ENCODE data around the gene COL23A1. TPM values are rescaled to one million over a fixed set of nuclear protein-coding genes. Genes with fewer than 3 reads are reported as not detected.

The COL23A1 gene
- total RNA-seq, 1 experiment from 2014 or later = 5.7 TPM

DNA sequence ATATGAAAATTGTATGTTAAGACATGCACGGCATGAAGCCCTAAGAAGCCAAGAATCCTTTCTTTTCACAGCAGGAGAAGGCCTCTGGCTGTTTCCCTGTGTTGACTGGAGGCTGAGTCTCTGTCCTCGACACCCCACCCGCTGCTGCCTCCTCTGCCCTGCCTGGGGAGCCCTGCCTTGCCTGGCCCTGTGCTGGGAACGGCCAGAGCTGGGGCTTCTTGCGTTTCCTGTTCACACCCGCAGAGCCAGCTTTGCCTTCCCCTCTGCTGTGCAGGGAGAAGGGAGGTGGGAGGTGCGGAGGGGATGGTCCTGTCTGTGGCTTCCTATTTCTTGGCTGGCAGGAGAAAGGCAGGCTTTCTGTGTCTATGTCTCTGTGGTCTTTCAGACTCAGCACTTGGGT lies 396.2 kb downstream of the COL23A1 start:
- DNase-seq = no peak
- Histone ChIP-seq H3K27me3 (ENCODE audit: low read length) (no peaks in the 10 kb centered on the region), H3K4me2 (ENCODE audit: low read depth, low read length, poor library complexity, severe bottlenecking) (no peak overlapping the region), H3K9me2 (replicated peaks; ENCODE audit: insufficient read depth, low read length) (no peaks in the 10 kb centered on the region), H3K36me3 (ENCODE audit: insufficient read depth, low read length) (no peaks in the 10 kb centered on the region), H4K20me1 (ENCODE audit: insufficient read depth, low read depth, low read length) (no peaks in the 10 kb centered on the region), H3K4me3 (ENCODE audit: low read length) (no peak overlapping the region), H3K27ac (ENCODE audit: low read length) (no peak overlapping the region), H2AFZ (ENCODE audit: low read length) (no peak overlapping the region), H3K4me1 (ENCODE audit: low read length) (0 out of 2 replicates have a peak, but pooled peaks cover 3% of the 10 kb centered on the region), H3K9me3 (ENCODE audit: low read length) (no peaks in the 10 kb centered on the region), H3K79me2 (ENCODE audit: low read length) (no peaks in the 10 kb centered on the region), H3K9ac (ENCODE audit: low read length) (no peak overlapping the region)

DNA sequence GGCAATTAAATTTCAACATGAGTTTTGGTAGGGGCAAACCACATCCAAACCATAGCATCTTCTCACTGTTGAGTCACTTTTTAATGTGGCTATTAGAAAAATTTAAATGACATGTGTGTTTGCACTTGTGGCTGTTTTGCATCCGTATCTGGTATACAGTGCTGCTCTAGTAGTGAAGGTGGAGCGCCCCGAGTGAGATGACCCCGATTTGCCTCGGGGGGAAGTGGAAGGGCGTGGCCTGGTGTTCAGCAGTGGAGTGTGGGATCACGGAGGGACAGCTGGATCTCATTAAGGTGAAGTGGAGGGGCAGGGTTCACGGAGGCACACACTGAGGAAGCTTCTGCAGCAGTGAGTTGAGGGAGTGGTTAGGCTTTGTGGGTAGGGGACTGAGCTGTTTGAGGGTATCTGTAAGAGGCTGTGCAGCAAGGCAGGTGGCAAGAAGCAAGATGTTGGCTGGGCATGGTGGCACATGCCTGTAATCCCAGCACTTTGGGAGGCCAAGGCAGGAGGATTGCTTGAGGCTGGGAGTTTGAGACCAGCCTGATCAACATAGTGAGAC lies 396.9 kb downstream of the COL23A1 start:
- no peak overlapping the region for H2AFZ ChIP-seq (ENCODE audit: low read length)
- no peaks in the 10 kb centered on the region for H3K27me3 ChIP-seq (ENCODE audit: low read length)
- H3K27ac ChIP-seq (ENCODE audit: low read length) = no peak overlapping the region
- H3K9me2 ChIP-seq (replicated peaks; ENCODE audit: insufficient read depth, low read length) = no peaks in the 10 kb centered on the region
- no peak overlapping the region for H3K9ac ChIP-seq (ENCODE audit: low read length)
- H3K4me2 ChIP-seq (ENCODE audit: low read depth, low read length, poor library complexity, severe bottlenecking) = no peak overlapping the region
- no peaks in the 10 kb centered on the region for H3K79me2 ChIP-seq (ENCODE audit: low read length)
- no peak overlapping the region for H3K4me3 ChIP-seq (ENCODE audit: low read length)
- H4K20me1 ChIP-seq (ENCODE audit: insufficient read depth, low read depth, low read length) = no peaks in the 10 kb centered on the region
- no peaks in the 10 kb centered on the region for H3K36me3 ChIP-seq (ENCODE audit: insufficient read depth, low read length)
- no peaks in the 10 kb centered on the region for H3K9me3 ChIP-seq (ENCODE audit: low read length)
- H3K4me1 ChIP-seq (ENCODE audit: low read length) = 0 out of 2 replicates have a peak, but pooled peaks cover 3% of the 10 kb centered on the region
- no peak for DNase-seq

GRCh38 chr5:178192787-178193186 lies 397.4 kb downstream of the COL23A1 start:
- Histone ChIP-seq H3K4me3 (ENCODE audit: low read length) (no peak overlapping the region), H3K9me3 (ENCODE audit: low read length) (no peaks in the 10 kb centered on the region), H4K20me1 (ENCODE audit: insufficient read depth, low read depth, low read length) (no peaks in the 10 kb centered on the region), H3K9me2 (replicated peaks; ENCODE audit: insufficient read depth, low read length) (no peaks in the 10 kb centered on the region), H3K79me2 (ENCODE audit: low read length) (no peaks in the 10 kb centered on the region), H3K4me1 (ENCODE audit: low read length) (0 out of 2 replicates have a peak, but pooled peaks cover 3% of the 10 kb centered on the region), H3K27ac (ENCODE audit: low read length) (no peak overlapping the region), H3K4me2 (ENCODE audit: low read depth, low read length, poor library complexity, severe bottlenecking) (no peak overlapping the region), H2AFZ (ENCODE audit: low read length) (no peak overlapping the region), H3K36me3 (ENCODE audit: insufficient read depth, low read length) (no peaks in the 10 kb centered on the region), H3K9ac (ENCODE audit: low read length) (no peak overlapping the region), H3K27me3 (ENCODE audit: low read length) (no peaks in the 10 kb centered on the region)
- DNase-seq = no peak

GRCh38 chr5:178192244-178192643 lies 397.9 kb downstream of the COL23A1 start:
- no peak overlapping the region for H2AFZ ChIP-seq (ENCODE audit: low read length)
- DNase-seq = no peak
- no peaks in the 10 kb centered on the region for H3K9me2 ChIP-seq (replicated peaks; ENCODE audit: insufficient read depth, low read length)
- H3K9ac ChIP-seq (ENCODE audit: low read length) = no peak overlapping the region
- H3K4me1 ChIP-seq (ENCODE audit: low read length) = 0 out of 2 replicates have a peak, but pooled peaks cover 3% of the 10 kb centered on the region
- H3K9me3 ChIP-seq (ENCODE audit: low read length) = no peaks in the 10 kb centered on the region
- no peak overlapping the region for H3K4me2 ChIP-seq (ENCODE audit: low read depth, low read length, poor library complexity, severe bottlenecking)
- no peaks in the 10 kb centered on the region for H4K20me1 ChIP-seq (ENCODE audit: insufficient read depth, low read depth, low read length)
- H3K27me3 ChIP-seq (ENCODE audit: low read length) = no peaks in the 10 kb centered on the region
- H3K4me3 ChIP-seq (ENCODE audit: low read length) = no peak overlapping the region
- no peaks in the 10 kb centered on the region for H3K79me2 ChIP-seq (ENCODE audit: low read length)
- no peaks in the 10 kb centered on the region for H3K36me3 ChIP-seq (ENCODE audit: insufficient read depth, low read length)
- no peak overlapping the region for H3K27ac ChIP-seq (ENCODE audit: low read length)

- Histone ChIP-seq H3K9ac (ENCODE audit: low read length) (no peak overlapping the region), H3K36me3 (ENCODE audit: insufficient read depth, low read length) (no peaks in the 10 kb centered on the region), H4K20me1 (ENCODE audit: insufficient read depth, low read depth, low read length) (no peaks in the 10 kb centered on the region), H3K4me1 (ENCODE audit: low read length) (0 out of 2 replicates have a peak, but pooled peaks cover 3% of the 10 kb centered on the region), H2AFZ (ENCODE audit: low read length) (no peak overlapping the region), H3K9me2 (replicated peaks; ENCODE audit: insufficient read depth, low read length) (no peaks in the 10 kb centered on the region), H3K4me2 (ENCODE audit: low read depth, low read length, poor library complexity, severe bottlenecking) (no peak overlapping the region), H3K27me3 (ENCODE audit: low read length) (no peaks in the 10 kb centered on the region), H3K79me2 (ENCODE audit: low read length) (no peaks in the 10 kb centered on the region), H3K4me3 (ENCODE audit: low read length) (no peak overlapping the region), H3K27ac (ENCODE audit: low read length) (no peak overlapping the region), H3K9me3 (ENCODE audit: low read length) (no peaks in the 10 kb centered on the region)
- DNase-seq = no peak
These were observed 398.5 kb downstream of the COL23A1 start for GRCh38 chr5:178191661-178192060.

DNA sequence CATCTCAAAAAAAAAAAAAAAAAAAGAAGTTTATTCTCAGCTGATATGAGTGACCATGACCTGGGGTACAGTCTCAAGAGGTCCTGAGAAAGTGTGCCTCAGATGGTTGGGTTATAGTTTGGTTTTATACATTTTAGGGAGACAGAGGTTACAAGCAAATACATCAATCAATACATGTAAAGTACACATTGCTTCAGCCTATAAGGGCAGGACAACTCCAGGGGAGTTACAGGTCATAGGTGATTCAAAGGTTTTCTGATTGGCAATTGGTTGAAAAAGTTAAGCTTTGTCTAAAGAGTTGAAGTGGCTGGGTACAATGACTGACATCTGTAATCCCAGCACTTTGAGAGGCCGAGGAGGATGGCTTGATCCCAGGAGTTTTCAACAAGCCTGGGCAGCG lies 400.8 kb downstream of the COL23A1 start:
- Histone ChIP-seq H3K4me3 (ENCODE audit: low read length) (no peak overlapping the region), H3K9me3 (ENCODE audit: low read length) (no peaks in the 10 kb centered on the region), H2AFZ (ENCODE audit: low read length) (no peak overlapping the region), H3K79me2 (ENCODE audit: low read length) (no peaks in the 10 kb centered on the region), H3K27me3 (ENCODE audit: low read length) (no peaks in the 10 kb centered on the region), H3K9ac (ENCODE audit: low read length) (no peak overlapping the region), H3K4me2 (ENCODE audit: low read depth, low read length, poor library complexity, severe bottlenecking) (no peak overlapping the region), H3K27ac (ENCODE audit: low read length) (no peak overlapping the region), H3K36me3 (ENCODE audit: insufficient read depth, low read length) (no peaks in the 10 kb centered on the region), H3K9me2 (replicated peaks; ENCODE audit: insufficient read depth, low read length) (no peaks in the 10 kb centered on the region), H3K4me1 (ENCODE audit: low read length) (0 out of 2 replicates have a peak, but pooled peaks cover 3% of the 10 kb centered on the region), H4K20me1 (ENCODE audit: insufficient read depth, low read depth, low read length) (no peaks in the 10 kb centered on the region)
- no peak for DNase-seq

Small RNA genes lying within 50 kb of the gene (small RNA-seq; reads per million reads assigned to genes)
- gene RN7SKP70 (0.20 reads per million), gene RN7SL646P (not detected)

Other genes with a start within 250 kb of the COL23A1 start
- 27.7 and 29.0 TPM in 2 replicates for gene CLK4, start 36.7 kb upstream of the COL23A1 start, total RNA-seq (2014; rRNA removed; shearing (Covaris generic); ENCODE audit: low replicate concordance)
- 16.1 and 19.3 TPM in 2 replicates for gene ZNF354A, start 140.3 kb upstream of the COL23A1 start, total RNA-seq (2014; rRNA removed; shearing (Covaris generic); ENCODE audit: low replicate concordance)